ENCODE data around the gene PHKA1. TPM values are rescaled to one million over a fixed set of nuclear protein-coding genes. Genes with fewer than 3 reads are reported as not detected.
A peak's percentile ranks its signal among the peaks of the same experiment; 100 is the strongest.

Gene PHKA1
- total RNA-seq, 1 experiment from 2014 or later = 17.2 TPM

- TF ChIP-seq EZH2 (IDR thresholded peaks at IDR 0.05; ENCODE audit: low read depth) = no peak
- peak; percentile 44 for TF ChIP-seq CTCF (conservative IDR thresholded peaks at IDR 0.05)
- Histone ChIP-seq H3K36me3 (ENCODE audit: low read depth) (no peaks in the 10 kb centered on the region), H3K27me3 (ENCODE audit: insufficient read depth, low read depth) (no peaks in the 10 kb centered on the region), H3K79me2 (ENCODE audit: low read depth) (no peaks in the 10 kb centered on the region), H3K27ac (no peak overlapping the region), H3F3A (ENCODE audit: insufficient read depth, low read depth) (no peaks in the 10 kb centered on the region), H3K9me2 (ENCODE audit: insufficient read depth) (no peaks in the 10 kb centered on the region), H3K4me2 (no peak overlapping the region), H3K4me3 (no peak overlapping the region), H2AFZ (no peak overlapping the region), H3K9me3 (ENCODE audit: insufficient read depth, low read depth) (no peaks in the 10 kb centered on the region), H3K4me1 (replicated peaks; ENCODE audit: insufficient read depth) (no peaks in the 10 kb centered on the region; the same call in 1 of the 2 replicates), H4K20me1 (ENCODE audit: insufficient read depth) (no peaks in the 10 kb centered on the region; the same call in 1 of the 2 replicates)
- ChIA-PET CTCF (interaction anchor here (0.5 to 0.6 kb wide), 5 partner anchors 85 to 526 kb away, joined by 3 to 8 read pairs (median 3); partner anchors contain the start of gene ERCC6L), POLR2A (ENCODE audit: unreplicated experiment) (interaction anchor here (0.6 kb wide), 1 partner anchor 553 kb away, joined by 3 read pairs; no protein-coding TSS in a partner anchor)
- DNase-seq = no peak
- intact Hi-C loops (cut with micrococcal nuclease; ENCODE audit: unreplicated experiment) = no loop called here
- BruUV-seq (replicated peaks) = no TSS peak
Measured at GRCh38 chrX:72540318-72540717, 173.8 kb downstream of the PHKA1 start.

DNA sequence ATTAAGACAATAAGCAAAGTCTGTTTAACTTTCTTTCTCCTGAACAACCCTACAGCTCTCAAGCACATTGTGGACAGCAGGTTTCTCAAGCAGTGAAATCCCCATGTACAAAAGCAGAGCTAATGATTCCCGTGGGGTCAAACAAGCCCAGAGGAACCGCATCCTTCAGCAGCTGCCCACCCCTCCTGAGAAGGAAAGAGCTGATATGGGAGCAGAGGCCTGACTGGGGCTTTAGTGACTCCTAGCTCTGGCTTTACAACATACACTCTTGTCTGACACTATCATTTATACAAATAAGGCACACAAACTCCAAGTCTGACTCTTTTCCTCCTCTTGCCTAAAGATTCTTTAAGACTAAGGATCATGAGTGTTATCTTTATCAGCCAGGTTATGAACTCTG lies 174.3 kb downstream of the PHKA1 start:
- POLR2A ChIA-PET (ENCODE audit: unreplicated experiment) = interaction anchor here (0.6 kb wide), 1 partner anchor 552 kb away, joined by 3 read pairs; no protein-coding TSS in a partner anchor

GRCh38 chrX:72536542-72536941 lies 177.6 kb downstream of the PHKA1 start:
- intact Hi-C loops (cut with micrococcal nuclease; ENCODE audit: unreplicated experiment) = no loop called here
- no peaks in the 10 kb centered on the region; the same call in 1 of the 2 replicates for H4K20me1 ChIP-seq (ENCODE audit: insufficient read depth)
- H3K9me2 ChIP-seq (ENCODE audit: insufficient read depth) = no peaks in the 10 kb centered on the region
- no peak overlapping the region for H2AFZ ChIP-seq
- no peaks in the 10 kb centered on the region for H3K36me3 ChIP-seq (ENCODE audit: low read depth)
- TF ChIP-seq EZH2 (IDR thresholded peaks at IDR 0.05; ENCODE audit: low read depth) = no peak
- TF ChIP-seq CTCF (conservative IDR thresholded peaks at IDR 0.05) = no peak
- CTCF ChIA-PET = no interaction called here
- H3K27me3 ChIP-seq (ENCODE audit: insufficient read depth, low read depth) = no peaks in the 10 kb centered on the region
- H3K79me2 ChIP-seq (ENCODE audit: low read depth) = no peaks in the 10 kb centered on the region
- no peak overlapping the region for H3K4me3 ChIP-seq
- POLR2A ChIA-PET (ENCODE audit: unreplicated experiment) = no interaction called here
- no peak overlapping the region for H3K27ac ChIP-seq
- BruUV-seq (replicated peaks) = no TSS peak
- H3F3A ChIP-seq (ENCODE audit: insufficient read depth, low read depth) = no peaks in the 10 kb centered on the region
- H3K4me1 ChIP-seq (replicated peaks; ENCODE audit: insufficient read depth) = no peaks in the 10 kb centered on the region
- DNase-seq = no peak
- H3K9me3 ChIP-seq (ENCODE audit: insufficient read depth, low read depth) = no peaks in the 10 kb centered on the region
- H3K4me2 ChIP-seq = no peak overlapping the region

More for the DNA sequence above, 174.3 kb downstream of the PHKA1 start:
- Histone ChIP-seq H3K9me3 (ENCODE audit: insufficient read depth, low read depth) (no peaks in the 10 kb centered on the region), H3K9me2 (ENCODE audit: insufficient read depth) (no peaks in the 10 kb centered on the region), H3K36me3 (ENCODE audit: low read depth) (no peaks in the 10 kb centered on the region), H3K79me2 (ENCODE audit: low read depth) (no peaks in the 10 kb centered on the region), H2AFZ (no peak overlapping the region), H3K27ac (no peak overlapping the region), H3K4me3 (no peak overlapping the region), H3F3A (ENCODE audit: insufficient read depth, low read depth) (no peaks in the 10 kb centered on the region), H3K4me2 (no peak overlapping the region), H3K4me1 (replicated peaks; ENCODE audit: insufficient read depth) (no peaks in the 10 kb centered on the region), H4K20me1 (ENCODE audit: insufficient read depth) (no peaks in the 10 kb centered on the region; the same call in 1 of the 2 replicates), H3K27me3 (ENCODE audit: insufficient read depth, low read depth) (no peaks in the 10 kb centered on the region)
- TF ChIP-seq EZH2 (IDR thresholded peaks at IDR 0.05; ENCODE audit: low read depth) = no peak
- no peak for TF ChIP-seq CTCF (conservative IDR thresholded peaks at IDR 0.05)
- BruUV-seq (replicated peaks) = no TSS peak
- no peak for DNase-seq
- CTCF ChIA-PET = no interaction called here
- intact Hi-C loops (cut with micrococcal nuclease; ENCODE audit: unreplicated experiment) = no loop called here
